K562 (cell line): ENCODE measurements around the gene CDKL1. TPM values are rescaled to one million over a fixed set of nuclear protein-coding genes. Genes with fewer than 3 reads are reported as not detected.
A peak's percentile ranks its signal among the peaks of the same experiment; 100 is the strongest.

Source experiments
- ATAC-seq: fragments of 200-7000 bp; cut with Tn5 transposase; 3 replicates; pipeline ENCODE4 v1.9.1; 2020; ENCODE audit warnings: moderate library complexity
- BruUV-seq: library from RNA; stranded (reverse); fragments of 400-500 nt; replicated peaks from 2 replicates; lab custom pipeline; 2021; lab: Mats Ljungman, UMichigan
- CTCF ChIA-PET: fragments of 300-600 bp; formaldehyde crosslinking; extraction: SDS; loops from one replicate; lab custom pipeline; 2021; ENCODE audit warnings: low intra/inter-chr PET ratio; lab: Yijun Ruan, JAX
- POLR2A ChIA-PET: fragments of 300-600, 350-650 bp; sonication (Branson Sonifier 250); formaldehyde crosslinking; extraction: SDS; loops from one replicate; lab custom pipeline; 2021; ENCODE audit warnings: antibody characterized with exemption, inconsistent platforms; lab: Yijun Ruan, JAX
- DNase-seq, 4 experiments: peaks; one replicate each; pipeline versions ENCODE4 v3.0.0 to v3.0.0-alpha.2; 2011 to 2018; ENCODE audit warnings: low spot score in 3 of 4, mixed read lengths in 3 of 4; ENCODE audit errors: extremely low read depth in 1 of 4
- FAIRE-seq: peaks from 2 replicates; lab custom pipeline; 2011; peaks lifted over from hg19 to GRCh38; lab: Jason Lieb, UNC
- H2AFZ ChIP-seq: 2 replicates; pipeline ENCODE4 v1.6.0; 2011; ENCODE audit warnings: low read depth, low read length, control low read depth, inconsistent platforms
- H3K27ac ChIP-seq: fragments of 200-600 bp; 3 replicates; pipeline ENCODE4 v1.8.0; 2011; ENCODE audit warnings: low read depth, mild to moderate bottlenecking, control low read depth, inconsistent platforms, low read length, moderate library complexity, mixed read lengths; ENCODE audit errors: extremely low read depth
- H3K27me3 ChIP-seq, 2 experiments: fragments of 300-600 bp in 1 of 2; 2 replicates in 1 of 2; 3 replicates in 1 of 2; pipeline versions ENCODE4 v1.6.0 to v1.8.0; 2011; ENCODE audit warnings: inconsistent platforms in 2 of 2, low read length in 2 of 2, mild to moderate bottlenecking in 1 of 2, mixed read lengths in 1 of 2, moderate library complexity in 1 of 2; ENCODE audit not compliant: control insufficient read depth in 2 of 2, insufficient read depth in 2 of 2
- H3K36me3 ChIP-seq: fragments of 300-600 bp; 3 replicates; pipeline ENCODE4 v1.8.0; 2011; ENCODE audit warnings: mild to moderate bottlenecking, low read length, inconsistent platforms; ENCODE audit not compliant: control insufficient read depth, insufficient read depth
- H3K4me1 ChIP-seq, 2 experiments: fragments of 200-600 bp in 1 of 2; replicated peaks in 1 of 2; 2 replicates in 1 of 2; 3 replicates in 1 of 2; pipeline versions ENCODE4 v1.5.1 to v1.8.0; 2011; ENCODE audit warnings: inconsistent platforms in 2 of 2, low read length in 2 of 2, mild to moderate bottlenecking in 1 of 2, mixed read lengths in 1 of 2, moderate library complexity in 1 of 2; ENCODE audit not compliant: control insufficient read depth in 2 of 2, insufficient read depth in 2 of 2
- H3K4me2 ChIP-seq: 2 replicates; pipeline ENCODE4 v1.6.1; 2011; ENCODE audit warnings: low read length, control low read depth, inconsistent platforms, mixed read lengths; ENCODE audit not compliant: insufficient read depth
- H3K4me3 ChIP-seq: fragments of 200-600 bp; sonication (generic), shearing (Covaris generic); 2 replicates; pipeline ENCODE4 v1.5.1; 2016; ENCODE audit warnings: control low read depth, inconsistent platforms
- H3K79me2 ChIP-seq: fragments of 200-600 bp; 3 replicates; pipeline ENCODE4 v1.8.0; 2011; ENCODE audit warnings: low read length, inconsistent platforms; ENCODE audit not compliant: control insufficient read depth, insufficient read depth
- H3K9ac ChIP-seq, 2 experiments: 2 replicates each; pipeline versions ENCODE4 v1.6.0 to v1.6.1; 2011; ENCODE audit warnings: low read depth in 2 of 2, low read length in 2 of 2, control low read depth in 1 of 2, inconsistent platforms in 1 of 2, mild to moderate bottlenecking in 1 of 2, mixed read lengths in 1 of 2; ENCODE audit not compliant: insufficient read depth in 1 of 2
- H3K9me1 ChIP-seq: one replicate; pipeline ENCODE4 v1.6.0; 2011; ENCODE audit warnings: inconsistent platforms, mild to moderate bottlenecking, low read length, moderate library complexity; ENCODE audit not compliant: control insufficient read depth, insufficient read depth
- H3K9me3 ChIP-seq: replicated peaks from 2 replicates; pipeline ENCODE4 v1.5.1; 2011; ENCODE audit warnings: low read depth, low read length, inconsistent platforms; ENCODE audit not compliant: control insufficient read depth, insufficient read depth
- H4K20me1 ChIP-seq: replicated peaks from 2 replicates; pipeline ENCODE4 v1.6.1; 2011; ENCODE audit warnings: low read length, inconsistent platforms, mixed read lengths; ENCODE audit not compliant: control insufficient read depth, insufficient read depth
- ARID1B ChIP-seq: fragments of 450-650 bp; IDR thresholded peaks from 2 replicates; pipeline ENCODE4 v1.6.1; 2016; ENCODE audit warnings: antibody characterized with exemption, mild to moderate bottlenecking, inconsistent platforms
- CBFB ChIP-seq: sonication (generic); formaldehyde crosslinking; IDR thresholded peaks from 2 replicates; pipeline ENCODE4 v1.4.0; 2020; ENCODE audit warnings: mild to moderate bottlenecking, missing genetic modification reagents
- CBX2 ChIP-seq: fragments of 200-600 bp; sonication (generic); IDR thresholded peaks from one replicate; pipeline ENCODE4 v1.6.1; 2012; ENCODE audit warnings: mild to moderate bottlenecking, low read length, inconsistent platforms; ENCODE audit not compliant: insufficient read depth, poor library complexity, severe bottlenecking
- CEBPB ChIP-seq: fragments of 450-650 bp; IDR thresholded peaks from 2 replicates; pipeline ENCODE4 v1.6.1; 2016; ENCODE audit warnings: missing genetic modification characterization, missing compliant biosample characterization
- CEBPG ChIP-seq, 3 experiments: fragments of 200-800 bp in 1 of 3; sonication (Bioruptor generic) in 1 of 3; sonication (generic) in 1 of 3; formaldehyde crosslinking in 1 of 3; IDR thresholded peaks in 2 of 3; conservative IDR thresholded peaks in 1 of 3; 2 replicates each; pipeline versions ENCODE4 v1.6.1 to v1.8.0; 2016 to 2022; ENCODE audit warnings: missing compliant biosample characterization in 2 of 3, missing genetic modification characterization in 2 of 3, mild to moderate bottlenecking in 1 of 3, missing genetic modification reagents in 1 of 3
- CREB1 ChIP-seq, 2 experiments: sonication (generic) in 1 of 2; formaldehyde crosslinking in 1 of 2; IDR thresholded peaks; 2 replicates each; pipeline versions ENCODE4 v1.6.1 to v1.8.0; 2012 to 2022; ENCODE audit warnings: inconsistent platforms in 1 of 2, mild to moderate bottlenecking in 1 of 2, missing genetic modification reagents in 1 of 2, moderate library complexity in 1 of 2
- ELF4 ChIP-seq: fragments of 450-650 bp; formaldehyde crosslinking; IDR thresholded peaks from 2 replicates; pipeline ENCODE4 v1.4.0; 2022; ENCODE audit warnings: missing genetic modification characterization
- ETV6 ChIP-seq, 3 experiments: fragments of 150-350 bp in 1 of 3; sonication (generic) in 1 of 3; formaldehyde crosslinking in 1 of 3; IDR thresholded peaks; 2 replicates each; pipeline versions ENCODE4 v1.6.1 to v1.8.0; 2014 to 2022; ENCODE audit warnings: borderline replicate concordance in 2 of 3, low read depth in 2 of 3, antibody characterized with exemption in 1 of 3, low read length in 1 of 3, mild to moderate bottlenecking in 1 of 3, missing genetic modification reagents in 1 of 3
- FIP1L1 ChIP-seq: fragments of 200-400 bp; formaldehyde crosslinking; IDR thresholded peaks from 2 replicates; pipeline ENCODE4 v1.6.1; 2018; ENCODE audit warnings: mild to moderate bottlenecking, low read depth, low read length; ENCODE audit not compliant: poor library complexity, severe bottlenecking
- HNRNPL ChIP-seq: fragments of 200-400 bp; formaldehyde crosslinking; IDR thresholded peaks from 2 replicates; pipeline ENCODE4 v1.6.1; 2017; ENCODE audit warnings: low read depth, mild to moderate bottlenecking, low read length
- HNRNPLL ChIP-seq: fragments of 200-400 bp; formaldehyde crosslinking; IDR thresholded peaks from 2 replicates; pipeline ENCODE4 v1.6.1; 2017; ENCODE audit warnings: low read length, low read depth, mild to moderate bottlenecking; ENCODE audit not compliant: poor library complexity, severe bottlenecking
- NR2F6 ChIP-seq: fragments of 450-650 bp; formaldehyde crosslinking; IDR thresholded peaks from 2 replicates; pipeline ENCODE4 v1.4.0; 2020; ENCODE audit warnings: mild to moderate bottlenecking
- RBM25 ChIP-seq: fragments of 200-400 bp; formaldehyde crosslinking; IDR thresholded peaks from 2 replicates; pipeline ENCODE4 v1.6.1; 2018; ENCODE audit warnings: low read length, low read depth, moderate library complexity; ENCODE audit not compliant: severe bottlenecking
- SOX6 ChIP-seq: fragments of 450-650 bp; IDR thresholded peaks from 2 replicates; pipeline ENCODE4 v1.6.1; 2014; ENCODE audit warnings: mild to moderate bottlenecking
- THRA ChIP-seq: fragments of 450-650 bp; IDR thresholded peaks from 2 replicates; pipeline ENCODE4 v1.6.1; 2017; ENCODE audit warnings: mild to moderate bottlenecking, moderate library complexity
- ZNF232 ChIP-seq: sonication (generic); formaldehyde crosslinking; IDR thresholded peaks from 2 replicates; pipeline ENCODE4 v1.8.0; 2022; ENCODE audit warnings: mild to moderate bottlenecking, missing genetic modification reagents
- ZNF408 ChIP-seq: fragments of 250-450 bp; sonication (Bioruptor Pico); IDR thresholded peaks from 2 replicates; pipeline ENCODE4 v1.4.0; 2020; ENCODE audit warnings: low read depth, mild to moderate bottlenecking, moderate library complexity
- ZNF699 ChIP-seq: fragments of 250-450 bp; sonication (Bioruptor Pico); IDR thresholded peaks from 2 replicates; pipeline ENCODE4 v1.8.0; 2021; ENCODE audit warnings: mild to moderate bottlenecking, moderate library complexity; ENCODE audit not compliant: insufficient replicate concordance
- ZSCAN32 ChIP-seq: fragments of 450-650 bp; formaldehyde crosslinking; IDR thresholded peaks from 2 replicates; pipeline ENCODE4 v1.4.0; 2020; ENCODE audit warnings: mild to moderate bottlenecking, moderate library complexity
- WGBS: fragments of 100-300 bp; shearing (Covaris generic); methylation state at CpG from one replicate; pipeline ENCODE4 v1.1.6; 2016; ENCODE audit warnings: low coverage, mixed read lengths; ENCODE audit not compliant: insufficient coverage; ENCODE audit errors: missing lambda C conversion rate; 5-methylcytosine and 5-hydroxymethylcytosine counted together
- in situ Hi-C: fragments of 300-500 bp; cut with MboI; formaldehyde crosslinking; loops from 4 replicates; pipeline ENCODE4 v1.15.0; 2018; ENCODE audit warnings: inconsistent platforms, mixed read lengths
- intact Hi-C: fragments of 100-400 bp; cut with micrococcal nuclease; formaldehyde crosslinking; loops from 2 replicates; pipeline ENCODE4 v1.14.2; 2022
- polyA plus RNA-seq, 8 experiments: library from polyadenylated mRNA; depleted of rRNA in 4 of 8; stranded (reverse) in 5 of 8; unstranded in 3 of 8; fragments of >200 nt; fragmentation: Nextera tagmentation in 2 of 8; fragmentation: Illumina TruSeq in 1 of 8; extraction: Ambion mirVana in 2 of 8; extraction: Trizol in 1 of 8; gene quantifications; 2 replicates each; pipeline versions ENCODE4 v1.2.1 to v1.2.3, GENCODE V29; 2011 to 2014; ENCODE audit warnings: inconsistent platforms in 1 of 8, missing spikeins in 1 of 8
- total RNA-seq, 7 experiments: library from RNA; depleted of rRNA in 6 of 7; stranded (reverse); fragments of >200 nt in 6 of 7; fragmentation: Illumina TruSeq in 2 of 7; extraction: Trizol in 2 of 7; gene quantifications; 2 replicates each; pipeline versions ENCODE4 v1.2.1 to v1.2.3, GENCODE V29; 2011 to 2021; ENCODE audit warnings: low replicate concordance in 1 of 7
- TF ChIP-seq, protein P1 (sequence below): sonication (generic); formaldehyde crosslinking; IDR thresholded peaks from 2 replicates; pipeline ENCODE4 v1.8.0; 2022; ENCODE audit warnings: mild to moderate bottlenecking, missing genetic modification reagents

Gene CDKL1
- total and polyA plus RNA-seq, 9 of the 15 experiments (the other 6 are each of a cell fraction or from before 2014, with no cell fraction given) = 2.3 to 35.0 (median 7.5) TPM

DNA sequence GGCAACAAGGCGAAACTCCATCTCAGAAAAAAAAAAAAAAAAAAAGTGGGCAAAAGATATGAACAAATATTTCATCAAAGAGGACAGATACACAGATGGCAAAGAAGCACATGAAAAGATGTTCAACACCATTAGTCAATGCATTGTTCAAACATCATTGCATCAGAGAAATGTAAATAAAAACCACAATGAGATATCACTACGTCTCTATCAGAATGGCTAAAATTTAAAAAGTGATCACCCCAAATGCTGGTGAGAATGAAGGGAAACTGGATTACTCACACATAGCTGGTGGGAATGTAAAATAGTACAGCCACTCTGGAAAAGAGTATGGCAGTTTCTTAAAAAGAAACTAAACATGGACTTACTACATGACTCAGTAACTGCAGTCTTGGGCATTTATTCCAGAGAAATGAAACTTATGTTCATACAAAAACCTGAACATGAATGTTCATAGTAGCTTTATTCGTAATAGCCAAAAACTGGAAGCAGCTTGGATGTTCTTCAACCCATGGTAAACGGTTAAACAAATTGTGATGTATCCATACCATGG is 88.2 kb downstream of the CDKL1 start:
- Histone ChIP-seq H3K36me3 (peaks cover 3% of the 10 kb centered on the region; the same call in 2 of the 3 replicates), H3K27ac (no peak overlapping the region), H3K9me3 (0 out of 2 replicates have a peak, but pooled peaks cover under 1% of the 10 kb centered on the region), H3K79me2 (peaks cover 63% of the 10 kb centered on the region), H2AFZ (no peak overlapping the region), H3K9me1 (no peaks in the 10 kb centered on the region), H3K4me2 (no peak overlapping the region), H3K4me3 (no peak overlapping the region), H3K9ac (no peak overlapping the region), H3K4me1 (peaks cover 16 to 18% of the 10 kb centered on the region in 2 experiments; a peak in 4 of 5 replicates), H4K20me1 (no peaks in the 10 kb centered on the region), H3K27me3 (no peaks in the 10 kb centered on the region)
- POLR2A ChIA-PET = no interaction called here
- ATAC-seq (no peak), FAIRE-seq (no peak), DNase-seq (no peak)
- TF ChIP-seq FIP1L1 (no peak), CEBPG (CRISPR knock-in tag; IDR thresholded peaks at IDR 0.05) (no peak), CEBPG (tag; conservative IDR thresholded peaks at IDR 0.05 in 1 of 2, IDR thresholded peaks at IDR 0.05 in 1 of 2) (peak in 1 of 2 experiments; percentile 33; a peak in 1 of 4 replicates), RBM25 (peak; percentile 63), CBFB (CRISPR knock-in tag) (no peak), ZSCAN32 (CRISPR knock-in tag) (no peak), CREB1 (IDR thresholded peaks at IDR 0.05) (no peak), CREB1 (CRISPR knock-in tag; IDR thresholded peaks at IDR 0.05) (no peak), ZNF699 (CRISPR knock-in tag) (no peak), ZNF408 (no peak), SOX6 (0 out of 2 replicates have a peak, but pooled peaks have one; percentile 24), ZNF232 (CRISPR knock-in tag) (0 out of 2 replicates have a peak, but pooled peaks have one; percentile 48), THRA (no peak), HNRNPLL (no peak), ETV6 (IDR thresholded peaks at IDR 0.05; ENCODE audit: borderline replicate concordance in 1 of 2, low read depth in 2 of 2, low read length in 1 of 2) (no peak), ETV6 (CRISPR knock-in tag; IDR thresholded peaks at IDR 0.05; ENCODE audit: borderline replicate concordance) (no peak), CBX2 (no peak), ELF4 (no peak), ARID1B (no peak), HNRNPL (no peak), CEBPB (tag) (0 out of 2 replicates have a peak, but pooled peaks have one; percentile 20), NR2F6 (no peak)
- TF ChIP-seq, protein P1, sequence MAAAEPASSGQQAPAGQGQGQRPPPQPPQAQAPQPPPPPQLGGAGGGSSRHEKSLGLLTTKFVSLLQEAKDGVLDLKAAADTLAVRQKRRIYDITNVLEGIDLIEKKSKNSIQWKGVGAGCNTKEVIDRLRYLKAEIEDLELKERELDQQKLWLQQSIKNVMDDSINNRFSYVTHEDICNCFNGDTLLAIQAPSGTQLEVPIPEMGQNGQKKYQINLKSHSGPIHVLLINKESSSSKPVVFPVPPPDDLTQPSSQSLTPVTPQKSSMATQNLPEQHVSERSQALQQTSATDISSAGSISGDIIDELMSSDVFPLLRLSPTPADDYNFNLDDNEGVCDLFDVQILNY = no peak
- no TSS peak for BruUV-seq
- 55% methylated on average over 3 of the region's 4 CpGs for WGBS
- in situ Hi-C loops = no loop called here
- intact Hi-C loops = no loop called here
- CTCF ChIA-PET = interaction anchor here (0.7 kb wide), 1 partner anchor 215 kb away, joined by 5 read pairs; no protein-coding TSS in a partner anchor
